ENCODE data around the gene BIRC7.

BIRC7 gene

DNA sequence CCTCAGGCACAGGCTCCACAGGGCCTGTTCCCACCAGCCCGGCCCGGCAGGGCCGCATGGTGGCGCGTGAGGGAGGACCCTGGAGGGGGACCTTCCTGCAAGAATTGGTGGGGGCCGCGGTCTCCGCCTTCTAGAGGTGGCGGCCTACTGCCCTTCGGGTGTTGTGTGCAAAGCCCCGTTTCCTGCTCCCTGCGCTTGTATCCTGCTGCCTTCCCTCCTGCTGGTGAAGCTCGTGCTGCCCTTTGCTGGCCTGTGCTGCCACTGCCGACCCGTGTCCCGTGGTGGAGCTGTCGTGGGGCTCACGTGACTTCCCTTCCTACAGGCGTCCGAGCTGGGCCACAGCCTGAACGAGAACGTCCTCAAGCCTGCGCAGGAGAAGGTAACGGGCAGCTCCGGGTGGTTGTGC is 48.8 kb downstream of the BIRC7 start:
- H3K4me3 ChIP-seq (ENCODE audit: low read depth, low read length, poor library complexity, severe bottlenecking): no peak overlapping the region

DNA sequence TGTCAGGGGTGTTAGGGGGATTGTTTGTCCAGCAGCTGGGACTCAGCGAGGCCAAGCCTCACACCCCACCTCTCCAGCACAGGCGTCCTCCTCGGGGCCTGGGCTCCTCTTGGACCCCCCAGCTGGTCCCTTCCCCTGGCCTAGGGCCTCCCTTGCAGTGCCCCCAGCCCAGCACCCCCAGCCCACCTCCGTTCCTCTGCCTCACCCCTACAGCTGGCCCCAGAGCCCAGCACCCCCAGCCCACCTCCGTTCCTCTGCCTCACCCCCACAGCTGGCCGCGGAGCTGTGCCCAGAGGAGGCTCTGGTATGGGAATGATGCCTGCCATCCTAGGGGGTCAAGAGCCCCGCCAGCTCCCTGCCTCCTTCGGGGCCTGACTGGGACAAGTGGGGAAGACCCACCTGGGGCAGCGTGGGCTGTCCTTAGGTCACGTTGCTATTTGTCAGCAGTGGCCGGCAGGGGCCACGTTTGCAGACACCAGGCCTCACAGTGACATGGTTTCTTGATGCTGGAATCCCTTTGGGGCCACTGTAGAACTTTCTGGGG is 49.3 kb downstream of the BIRC7 start:
- Histone ChIP-seq H3K4me3 (ENCODE audit: low read depth, low read length, poor library complexity, severe bottlenecking) (no peak overlapping the region), H3K9ac (ENCODE audit: low read length) (no peak overlapping the region), H4K20me1 (ENCODE audit: insufficient read depth, low read length) (no peaks in the 10 kb centered on the region), H3K9me3 (ENCODE audit: low read length) (no peaks in the 10 kb centered on the region), H3F3A (ENCODE audit: insufficient read depth, low read length) (no peaks in the 10 kb centered on the region), H3K4me1 (ENCODE audit: insufficient read depth, low read length, severe bottlenecking) (no peaks in the 10 kb centered on the region), H3K36me3 (ENCODE audit: insufficient read depth, low read length) (peaks cover 10% of the 10 kb centered on the region), H3K79me2 (ENCODE audit: insufficient read depth, low read length) (no peaks in the 10 kb centered on the region), H3K4me2 (ENCODE audit: low read length) (no peak overlapping the region), H2AFZ (ENCODE audit: low read length) (no peak overlapping the region), H3K27me3 (ENCODE audit: insufficient read depth, low read length) (no peaks in the 10 kb centered on the region), H3K9me2 (ENCODE audit: low read depth, low read length) (no peaks in the 10 kb centered on the region), H3K27ac (ENCODE audit: low read depth, low read length, poor library complexity, severe bottlenecking) (no peak overlapping the region)
- TF ChIP-seq, protein P1, sequence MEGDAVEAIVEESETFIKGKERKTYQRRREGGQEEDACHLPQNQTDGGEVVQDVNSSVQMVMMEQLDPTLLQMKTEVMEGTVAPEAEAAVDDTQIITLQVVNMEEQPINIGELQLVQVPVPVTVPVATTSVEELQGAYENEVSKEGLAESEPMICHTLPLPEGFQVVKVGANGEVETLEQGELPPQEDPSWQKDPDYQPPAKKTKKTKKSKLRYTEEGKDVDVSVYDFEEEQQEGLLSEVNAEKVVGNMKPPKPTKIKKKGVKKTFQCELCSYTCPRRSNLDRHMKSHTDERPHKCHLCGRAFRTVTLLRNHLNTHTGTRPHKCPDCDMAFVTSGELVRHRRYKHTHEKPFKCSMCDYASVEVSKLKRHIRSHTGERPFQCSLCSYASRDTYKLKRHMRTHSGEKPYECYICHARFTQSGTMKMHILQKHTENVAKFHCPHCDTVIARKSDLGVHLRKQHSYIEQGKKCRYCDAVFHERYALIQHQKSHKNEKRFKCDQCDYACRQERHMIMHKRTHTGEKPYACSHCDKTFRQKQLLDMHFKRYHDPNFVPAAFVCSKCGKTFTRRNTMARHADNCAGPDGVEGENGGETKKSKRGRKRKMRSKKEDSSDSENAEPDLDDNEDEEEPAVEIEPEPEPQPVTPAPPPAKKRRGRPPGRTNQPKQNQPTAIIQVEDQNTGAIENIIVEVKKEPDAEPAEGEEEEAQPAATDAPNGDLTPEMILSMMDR (IDR thresholded peaks at IDR 0.05; ENCODE audit: low read length): no peak
- TF ChIP-seq EZH2 (IDR thresholded peaks at IDR 0.05; ENCODE audit: borderline replicate concordance, low read length): no peak

More for the DNA sequence above, 48.8 kb downstream of the BIRC7 start:
- no peaks in the 10 kb centered on the region for H3K79me2 ChIP-seq (ENCODE audit: insufficient read depth, low read length)
- no peak overlapping the region for H3K9ac ChIP-seq (ENCODE audit: low read length)
- no peak overlapping the region for H3K4me2 ChIP-seq (ENCODE audit: low read length)
- H3K27ac ChIP-seq (ENCODE audit: low read depth, low read length, poor library complexity, severe bottlenecking): no peak overlapping the region
- no peaks in the 10 kb centered on the region for H4K20me1 ChIP-seq (ENCODE audit: insufficient read depth, low read length)
- peaks cover 12% of the 10 kb centered on the region for H3K36me3 ChIP-seq (ENCODE audit: insufficient read depth, low read length)
- no peak overlapping the region for H2AFZ ChIP-seq (ENCODE audit: low read length)
- H3K27me3 ChIP-seq (ENCODE audit: insufficient read depth, low read length): no peaks in the 10 kb centered on the region
- H3K4me1 ChIP-seq (ENCODE audit: insufficient read depth, low read length, severe bottlenecking): no peaks in the 10 kb centered on the region
- no peaks in the 10 kb centered on the region for H3F3A ChIP-seq (ENCODE audit: insufficient read depth, low read length)
- TF ChIP-seq EZH2 (IDR thresholded peaks at IDR 0.05; ENCODE audit: borderline replicate concordance, low read length): no peak
- TF ChIP-seq, protein P1 (IDR thresholded peaks at IDR 0.05; ENCODE audit: low read length): no peak
- no peaks in the 10 kb centered on the region for H3K9me3 ChIP-seq (ENCODE audit: low read length)
- no peaks in the 10 kb centered on the region for H3K9me2 ChIP-seq (ENCODE audit: low read depth, low read length)

DNA sequence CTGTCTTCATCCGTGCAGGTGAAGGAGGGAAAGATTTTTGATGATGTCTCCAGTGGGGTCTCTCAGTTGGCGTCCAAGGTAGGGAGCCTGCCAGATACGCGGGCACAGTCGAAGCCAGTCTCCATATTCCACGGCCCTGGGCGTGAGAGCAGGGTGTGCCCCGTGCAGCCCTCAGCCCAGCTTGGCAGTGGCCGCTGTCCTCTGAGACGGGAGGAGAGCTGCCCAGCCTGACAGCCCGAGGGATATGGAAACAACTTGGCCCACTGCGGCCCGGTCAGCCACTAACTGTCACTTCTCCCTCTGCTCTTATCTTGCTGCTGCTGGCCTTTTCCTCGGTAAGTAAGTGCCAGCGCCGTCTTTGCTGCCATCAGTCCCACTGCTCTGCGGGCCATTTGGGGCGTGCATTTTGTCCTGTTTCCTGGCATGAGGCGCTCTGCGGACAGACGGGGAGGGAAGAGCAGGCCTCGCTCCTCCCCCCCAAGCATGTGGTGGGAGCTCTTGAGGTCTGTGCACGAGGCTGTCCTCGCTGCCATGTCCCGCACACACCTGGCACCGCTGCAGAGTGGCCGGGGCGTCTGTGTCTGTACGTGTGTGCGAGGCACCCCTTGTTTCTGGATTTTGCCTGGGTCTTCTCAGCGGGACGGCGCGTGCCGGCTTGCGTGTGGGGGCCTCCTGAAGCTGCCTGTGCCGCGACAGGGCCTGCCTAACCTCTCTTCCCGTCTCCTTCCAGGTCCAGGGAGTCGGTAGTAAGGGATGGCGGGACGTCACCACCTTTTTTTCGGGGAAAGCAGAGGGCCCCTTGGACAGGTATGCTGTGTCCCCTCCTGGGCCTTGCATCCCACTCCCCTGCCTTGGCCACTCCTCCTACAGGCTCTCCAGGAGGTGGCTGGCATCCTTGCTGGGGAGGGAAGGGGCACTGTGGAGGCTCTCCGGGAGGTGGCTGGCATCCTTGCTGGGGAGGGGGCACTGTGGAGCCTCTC is 50.2 kb downstream of the BIRC7 start:
- no peaks in the 10 kb centered on the region for H4K20me1 ChIP-seq (ENCODE audit: insufficient read depth, low read length)
- TF ChIP-seq, protein P1 (IDR thresholded peaks at IDR 0.05; ENCODE audit: low read length): no peak
- no peak for TF ChIP-seq EZH2 (IDR thresholded peaks at IDR 0.05; ENCODE audit: borderline replicate concordance, low read length)

More for the DNA sequence above, 50.2 kb downstream of the BIRC7 start:
- Histone ChIP-seq H2AFZ (ENCODE audit: low read length) (no peak overlapping the region), H3K36me3 (ENCODE audit: insufficient read depth, low read length) (peaks cover 8% of the 10 kb centered on the region), H3K27ac (ENCODE audit: low read depth, low read length, poor library complexity, severe bottlenecking) (no peak overlapping the region), H3K4me2 (ENCODE audit: low read length) (no peak overlapping the region), H3K27me3 (ENCODE audit: insufficient read depth, low read length) (no peaks in the 10 kb centered on the region), H3K9me2 (ENCODE audit: low read depth, low read length) (no peaks in the 10 kb centered on the region), H3K9me3 (ENCODE audit: low read length) (no peaks in the 10 kb centered on the region), H3K9ac (ENCODE audit: low read length) (no peak overlapping the region), H3K79me2 (ENCODE audit: insufficient read depth, low read length) (no peaks in the 10 kb centered on the region), H3K4me1 (ENCODE audit: insufficient read depth, low read length, severe bottlenecking) (no peaks in the 10 kb centered on the region), H3K4me3 (ENCODE audit: low read depth, low read length, poor library complexity, severe bottlenecking) (no peak overlapping the region), H3F3A (ENCODE audit: insufficient read depth, low read length) (no peaks in the 10 kb centered on the region)

Data from OCI-LY1 (cell line).